MM.1S (cell line): ENCODE data around the gene TMEM205.

Experiments
- EZH2phosphoT487 ChIP-seq: fragments of 300-600 bp; sonication (generic); IDR thresholded peaks from 2 replicates; pipeline ENCODE4 v1.6.1; 2018; ENCODE audit warnings: antibody characterized with exemption, low read length
- TF ChIP-seq, protein P1 (sequence below): fragments of 300-600 bp; sonication (generic); IDR thresholded peaks from 2 replicates; pipeline ENCODE4 v1.5.1; 2016; ENCODE audit warnings: antibody characterized with exemption, low read length, mixed read lengths

DNA sequence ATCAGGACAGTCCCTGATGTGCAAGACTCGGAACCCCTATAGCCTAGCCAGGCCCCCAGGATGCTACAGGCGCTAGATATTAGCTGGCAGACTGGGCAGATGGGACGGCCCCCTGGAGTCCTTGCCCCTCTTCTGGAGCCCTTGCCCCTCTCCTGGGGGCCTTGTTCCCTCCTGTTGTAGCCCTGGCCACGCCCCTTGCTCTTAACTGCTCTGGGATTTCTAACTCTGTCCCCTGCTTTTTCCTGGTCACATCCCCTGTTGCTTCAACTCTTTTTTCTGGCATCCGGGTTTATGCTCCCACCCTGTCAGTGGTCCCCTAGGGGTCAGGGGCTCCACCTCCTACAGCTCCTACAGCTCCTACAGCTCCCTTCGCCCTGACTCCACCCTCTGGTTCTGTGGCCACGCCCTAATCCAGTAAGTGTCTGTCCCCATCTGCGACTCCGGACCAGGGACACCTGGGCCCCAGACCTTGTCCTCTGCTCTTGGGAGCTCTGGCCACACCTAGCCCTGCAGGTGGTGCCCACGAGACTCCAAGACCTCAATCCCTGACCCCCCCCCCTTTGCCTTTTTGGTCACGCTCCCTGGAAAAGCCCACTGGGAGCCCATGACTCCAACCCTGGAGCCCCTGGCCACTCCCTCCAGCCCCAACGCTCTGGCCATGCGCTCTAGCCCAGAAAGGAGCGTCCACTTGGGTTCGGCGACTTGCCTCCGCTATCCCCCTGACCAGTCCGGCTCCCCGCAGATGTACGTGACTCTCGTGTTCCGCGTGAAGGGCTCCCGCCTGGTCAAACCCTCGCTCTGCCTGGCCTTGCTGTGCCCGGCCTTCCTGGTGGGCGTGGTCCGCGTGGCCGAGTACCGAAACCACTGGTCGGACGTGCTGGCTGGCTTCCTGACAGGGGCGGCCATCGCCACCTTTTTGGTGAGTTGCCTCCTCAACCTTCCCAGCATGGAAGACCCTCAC is 16.0 kb upstream of the TMEM205 start:
- TF ChIP-seq EZH2phosphoT487 = no peak
- TF ChIP-seq, protein P1, sequence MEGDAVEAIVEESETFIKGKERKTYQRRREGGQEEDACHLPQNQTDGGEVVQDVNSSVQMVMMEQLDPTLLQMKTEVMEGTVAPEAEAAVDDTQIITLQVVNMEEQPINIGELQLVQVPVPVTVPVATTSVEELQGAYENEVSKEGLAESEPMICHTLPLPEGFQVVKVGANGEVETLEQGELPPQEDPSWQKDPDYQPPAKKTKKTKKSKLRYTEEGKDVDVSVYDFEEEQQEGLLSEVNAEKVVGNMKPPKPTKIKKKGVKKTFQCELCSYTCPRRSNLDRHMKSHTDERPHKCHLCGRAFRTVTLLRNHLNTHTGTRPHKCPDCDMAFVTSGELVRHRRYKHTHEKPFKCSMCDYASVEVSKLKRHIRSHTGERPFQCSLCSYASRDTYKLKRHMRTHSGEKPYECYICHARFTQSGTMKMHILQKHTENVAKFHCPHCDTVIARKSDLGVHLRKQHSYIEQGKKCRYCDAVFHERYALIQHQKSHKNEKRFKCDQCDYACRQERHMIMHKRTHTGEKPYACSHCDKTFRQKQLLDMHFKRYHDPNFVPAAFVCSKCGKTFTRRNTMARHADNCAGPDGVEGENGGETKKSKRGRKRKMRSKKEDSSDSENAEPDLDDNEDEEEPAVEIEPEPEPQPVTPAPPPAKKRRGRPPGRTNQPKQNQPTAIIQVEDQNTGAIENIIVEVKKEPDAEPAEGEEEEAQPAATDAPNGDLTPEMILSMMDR = no peak
